Thyroid gland (tissue), 4 donors: Measurements from ENCODE around the gene CEP152. TPM values are rescaled to one million over a fixed set of nuclear protein-coding genes. Genes with fewer than 3 reads are reported as not detected.

Experiments
- DNase-seq, 2 donors: peaks; one replicate each; pipeline ENCODE4 v3.0.0-alpha.2; 2019
- H3K27ac ChIP-seq, 3 donors: fragments of 200-600 bp; sonication (generic); 1 replicate in 2 of 3; 2 replicates in 1 of 3; pipeline ENCODE4 v1.5.1; 2016 to 2019; ENCODE audit warnings: mild to moderate bottlenecking in 1 of 3, moderate library complexity in 1 of 3
- H3K27me3 ChIP-seq: fragments of 200-600 bp; sonication (generic); one replicate; pipeline ENCODE4 v1.5.1; 2019
- H3K36me3 ChIP-seq, 2 donors: fragments of 200-600 bp; sonication (generic); one replicate each; pipeline ENCODE4 v1.5.1; 2016 to 2019
- H3K4me1 ChIP-seq, 2 donors: fragments of 200-600 bp; sonication (generic); one replicate each; pipeline ENCODE4 v1.5.1; 2017 to 2019
- H3K4me3 ChIP-seq, 3 donors: fragments of 200-600 bp; sonication (generic); replicated peaks in 1 of 3; 1 replicate in 2 of 3; 2 replicates in 1 of 3; pipeline ENCODE4 v1.5.1; 2016; ENCODE audit warnings: mild to moderate bottlenecking in 1 of 3
- H3K9me3 ChIP-seq: fragments of 200-600 bp; sonication (generic); one replicate; pipeline ENCODE4 v1.5.1; 2017
- CTCF ChIP-seq, 6 experiments: fragments of 200-600 bp in 3 of 6; fragments of 450-650 bp in 3 of 6; sonication (generic) in 3 of 6; IDR thresholded peaks; one replicate each; pipeline ENCODE4 v1.5.1; 2016 to 2019; ENCODE audit warnings: antibody characterized with exemption in 6 of 6, mild to moderate bottlenecking in 2 of 6, inconsistent platforms in 1 of 6, moderate library complexity in 1 of 6
- POLR2A ChIP-seq, 2 donors: fragments of 450-650 bp; IDR thresholded peaks; one replicate each; pipeline ENCODE4 v1.6.1; 2017; ENCODE audit warnings: antibody characterized with exemption in 2 of 2, mild to moderate bottlenecking in 2 of 2, moderate library complexity in 1 of 2
- WGBS, 2 donors: methylation state at CpG; one replicate each; pipeline ENCODE4 v1.1.5; 2017; 5-methylcytosine and 5-hydroxymethylcytosine counted together
- intact Hi-C: fragments of 100-400 bp; cut with DNase I; formaldehyde crosslinking; loops from one replicate; pipeline ENCODE4 v1.15.1; 2023
- total RNA-seq, 4 donors: library from RNA; depleted of rRNA; stranded (reverse); fragments of >200 nt; gene quantifications; one replicate each; pipeline ENCODE4 v1.2.3, GENCODE V29; 2016

The CEP152 gene
- total RNA-seq, 4 donors from 2014 or later, result 5.5 to 7.7 (median 6.8) TPM

GRCh38 chr15:48695088-48695826 lies 115.6 kb downstream of the CEP152 start:
- no peaks in the 10 kb centered on the region for H3K27me3 ChIP-seq
- intact Hi-C loops, result no loop called here
- H3K27ac ChIP-seq, result no peak overlapping the region
- no peak overlapping the region for H3K4me3 ChIP-seq
- no peaks in the 10 kb centered on the region for H3K36me3 ChIP-seq
- H3K9me3 ChIP-seq, result no peaks in the 10 kb centered on the region
- no peak for DNase-seq
- TF ChIP-seq CTCF (IDR thresholded peaks at IDR 0.05) (no peak), POLR2A (IDR thresholded peaks at IDR 0.05) (no peak)
- no peaks in the 10 kb centered on the region for H3K4me1 ChIP-seq

- intact Hi-C loops, result no loop called here
- no peak for DNase-seq
- TF ChIP-seq POLR2A (IDR thresholded peaks at IDR 0.05) (no peak), CTCF (IDR thresholded peaks at IDR 0.05) (no peak)
- Histone ChIP-seq H3K4me3 (no peak overlapping the region), H3K27me3 (no peaks in the 10 kb centered on the region), H3K4me1 (no peaks in the 10 kb centered on the region), H3K9me3 (no peaks in the 10 kb centered on the region), H3K27ac (no peak overlapping the region), H3K36me3 (no peaks in the 10 kb centered on the region)
These were observed 117.4 kb downstream of the CEP152 start for GRCh38 chr15:48693484-48693883.

GRCh38 chr15:48688493-48688892 lies 122.4 kb downstream of the CEP152 start:
- Histone ChIP-seq H3K36me3 (no peaks in the 10 kb centered on the region), H3K9me3 (no peaks in the 10 kb centered on the region), H3K4me1 (no peaks in the 10 kb centered on the region), H3K27ac (no peak overlapping the region), H3K4me3 (no peak overlapping the region), H3K27me3 (no peaks in the 10 kb centered on the region)
- TF ChIP-seq POLR2A (IDR thresholded peaks at IDR 0.05) (no peak), CTCF (IDR thresholded peaks at IDR 0.05) (no peak)
- WGBS, 2 donors, result 46 to 48% methylated on average over 2 of the region's 2 CpGs
- intact Hi-C loops, result no loop called here
- no peak for DNase-seq

Other genes starting within 250 kb of the CEP152 start
- 100 to 1,000 TPM; 113 to 147 (median 120) TPM for gene FBN1, start 165.4 kb downstream of the CEP152 start, total RNA-seq
- gene EID1, start 67.1 kb upstream of the CEP152 start, total RNA-seq, result 100 to 1,000 TPM; 213 to 305 (median 273) TPM
- 1 to 10 TPM in 1 of 4 donors, under 1 TPM in 3; 0.13 to 1.1 (median 0.49) TPM for gene SHC4, start 152.8 kb upstream of the CEP152 start, total RNA-seq
- 10 to 100 TPM; 53.9 to 88.8 (median 60.9) TPM for gene SECISBP2L, start 235.4 kb upstream of the CEP152 start, total RNA-seq